ENCODE results near the gene SATB2.

Gene SATB2

GRCh38 chr2:199455545-199456382 is 2.0 kb downstream of the SATB2 start (continued):
- TF ChIP-seq ZBTB7A (tag by site-specific recombination; IDR thresholded peaks at IDR 0.05; ENCODE audit: low read depth) (no peak), ZNF112 (tag by site-specific recombination; IDR thresholded peaks at IDR 0.05) (no peak), ZNF664 (tag by site-specific recombination; IDR thresholded peaks at IDR 0.05) (no peak; the same call in 1 of the 2 replicates), ZNF768 (tag by site-specific recombination; IDR thresholded peaks at IDR 0.05) (no peak), ZNF704 (tag by site-specific recombination; IDR thresholded peaks at IDR 0.05) (no peak), ZNF10 (tag by site-specific recombination; IDR thresholded peaks at IDR 0.05) (peak; percentile 71; the same call in 1 of the 2 replicates), ZNF19 (tag by site-specific recombination; IDR thresholded peaks at IDR 0.05; ENCODE audit: low read depth) (no peak), ZNF707 (tag by site-specific recombination; IDR thresholded peaks at IDR 0.05) (no peak), KLF8 (tag by site-specific recombination; IDR thresholded peaks at IDR 0.05) (peak; percentile 41; the same call in 1 of the 2 replicates), ZNF174 (tag by site-specific recombination; IDR thresholded peaks at IDR 0.05) (no peak), ZNF473 (tag by site-specific recombination; IDR thresholded peaks at IDR 0.05) (no peak), ZNF555 (tag by site-specific recombination; conservative IDR thresholded peaks at IDR 0.05) (no peak), EGR2 (tag by site-specific recombination; IDR thresholded peaks at IDR 0.05; ENCODE audit: low read depth) (peak; percentile 61), BCL11B (tag by site-specific recombination; IDR thresholded peaks at IDR 0.05; ENCODE audit: low read depth) (peak; percentile 41; the same call in 1 of the 2 replicates), ZNF791 (tag by site-specific recombination; IDR thresholded peaks at IDR 0.05) (no peak), ZNF830 (tag by site-specific recombination; IDR thresholded peaks at IDR 0.05; ENCODE audit: low read depth) (no peak), INSM2 (tag by site-specific recombination; IDR thresholded peaks at IDR 0.05) (0 out of 2 replicates have a peak, but pooled peaks have one; percentile 58), ZNF776 (tag by site-specific recombination; IDR thresholded peaks at IDR 0.05; ENCODE audit: borderline replicate concordance) (no peak), ZNF624 (tag by site-specific recombination; IDR thresholded peaks at IDR 0.05) (no peak), TCF7L2 (IDR thresholded peaks at IDR 0.05; ENCODE audit: borderline replicate concordance, low read depth, low read length) (no peak; the same call in 1 of the 2 replicates), ZNF623 (tag by site-specific recombination; IDR thresholded peaks at IDR 0.05) (no peak), ELK4 (IDR thresholded peaks at IDR 0.05; ENCODE audit: borderline replicate concordance, low read depth, low read length) (no peak), GLIS1 (tag by site-specific recombination; IDR thresholded peaks at IDR 0.05) (peak; percentile 100), ZNF239 (tag by site-specific recombination; IDR thresholded peaks at IDR 0.05) (no peak)
- TF ChIP-seq, protein P1, sequence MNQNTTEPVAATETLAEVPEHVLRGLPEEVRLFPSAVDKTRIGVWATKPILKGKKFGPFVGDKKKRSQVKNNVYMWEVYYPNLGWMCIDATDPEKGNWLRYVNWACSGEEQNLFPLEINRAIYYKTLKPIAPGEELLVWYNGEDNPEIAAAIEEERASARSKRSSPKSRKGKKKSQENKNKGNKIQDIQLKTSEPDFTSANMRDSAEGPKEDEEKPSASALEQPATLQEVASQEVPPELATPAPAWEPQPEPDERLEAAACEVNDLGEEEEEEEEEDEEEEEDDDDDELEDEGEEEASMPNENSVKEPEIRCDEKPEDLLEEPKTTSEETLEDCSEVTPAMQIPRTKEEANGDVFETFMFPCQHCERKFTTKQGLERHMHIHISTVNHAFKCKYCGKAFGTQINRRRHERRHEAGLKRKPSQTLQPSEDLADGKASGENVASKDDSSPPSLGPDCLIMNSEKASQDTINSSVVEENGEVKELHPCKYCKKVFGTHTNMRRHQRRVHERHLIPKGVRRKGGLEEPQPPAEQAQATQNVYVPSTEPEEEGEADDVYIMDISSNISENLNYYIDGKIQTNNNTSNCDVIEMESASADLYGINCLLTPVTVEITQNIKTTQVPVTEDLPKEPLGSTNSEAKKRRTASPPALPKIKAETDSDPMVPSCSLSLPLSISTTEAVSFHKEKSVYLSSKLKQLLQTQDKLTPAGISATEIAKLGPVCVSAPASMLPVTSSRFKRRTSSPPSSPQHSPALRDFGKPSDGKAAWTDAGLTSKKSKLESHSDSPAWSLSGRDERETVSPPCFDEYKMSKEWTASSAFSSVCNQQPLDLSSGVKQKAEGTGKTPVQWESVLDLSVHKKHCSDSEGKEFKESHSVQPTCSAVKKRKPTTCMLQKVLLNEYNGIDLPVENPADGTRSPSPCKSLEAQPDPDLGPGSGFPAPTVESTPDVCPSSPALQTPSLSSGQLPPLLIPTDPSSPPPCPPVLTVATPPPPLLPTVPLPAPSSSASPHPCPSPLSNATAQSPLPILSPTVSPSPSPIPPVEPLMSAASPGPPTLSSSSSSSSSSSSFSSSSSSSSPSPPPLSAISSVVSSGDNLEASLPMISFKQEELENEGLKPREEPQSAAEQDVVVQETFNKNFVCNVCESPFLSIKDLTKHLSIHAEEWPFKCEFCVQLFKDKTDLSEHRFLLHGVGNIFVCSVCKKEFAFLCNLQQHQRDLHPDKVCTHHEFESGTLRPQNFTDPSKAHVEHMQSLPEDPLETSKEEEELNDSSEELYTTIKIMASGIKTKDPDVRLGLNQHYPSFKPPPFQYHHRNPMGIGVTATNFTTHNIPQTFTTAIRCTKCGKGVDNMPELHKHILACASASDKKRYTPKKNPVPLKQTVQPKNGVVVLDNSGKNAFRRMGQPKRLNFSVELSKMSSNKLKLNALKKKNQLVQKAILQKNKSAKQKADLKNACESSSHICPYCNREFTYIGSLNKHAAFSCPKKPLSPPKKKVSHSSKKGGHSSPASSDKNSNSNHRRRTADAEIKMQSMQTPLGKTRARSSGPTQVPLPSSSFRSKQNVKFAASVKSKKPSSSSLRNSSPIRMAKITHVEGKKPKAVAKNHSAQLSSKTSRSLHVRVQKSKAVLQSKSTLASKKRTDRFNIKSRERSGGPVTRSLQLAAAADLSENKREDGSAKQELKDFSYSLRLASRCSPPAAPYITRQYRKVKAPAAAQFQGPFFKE (tag by site-specific recombination; IDR thresholded peaks at IDR 0.05; ENCODE audit: borderline replicate concordance) = no peak
- TF ChIP-seq, protein P2, sequence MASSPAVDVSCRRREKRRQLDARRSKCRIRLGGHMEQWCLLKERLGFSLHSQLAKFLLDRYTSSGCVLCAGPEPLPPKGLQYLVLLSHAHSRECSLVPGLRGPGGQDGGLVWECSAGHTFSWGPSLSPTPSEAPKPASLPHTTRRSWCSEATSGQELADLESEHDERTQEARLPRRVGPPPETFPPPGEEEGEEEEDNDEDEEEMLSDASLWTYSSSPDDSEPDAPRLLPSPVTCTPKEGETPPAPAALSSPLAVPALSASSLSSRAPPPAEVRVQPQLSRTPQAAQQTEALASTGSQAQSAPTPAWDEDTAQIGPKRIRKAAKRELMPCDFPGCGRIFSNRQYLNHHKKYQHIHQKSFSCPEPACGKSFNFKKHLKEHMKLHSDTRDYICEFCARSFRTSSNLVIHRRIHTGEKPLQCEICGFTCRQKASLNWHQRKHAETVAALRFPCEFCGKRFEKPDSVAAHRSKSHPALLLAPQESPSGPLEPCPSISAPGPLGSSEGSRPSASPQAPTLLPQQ (tag by site-specific recombination; IDR thresholded peaks at IDR 0.05) = peak; percentile 56
- TF ChIP-seq, protein P3, sequence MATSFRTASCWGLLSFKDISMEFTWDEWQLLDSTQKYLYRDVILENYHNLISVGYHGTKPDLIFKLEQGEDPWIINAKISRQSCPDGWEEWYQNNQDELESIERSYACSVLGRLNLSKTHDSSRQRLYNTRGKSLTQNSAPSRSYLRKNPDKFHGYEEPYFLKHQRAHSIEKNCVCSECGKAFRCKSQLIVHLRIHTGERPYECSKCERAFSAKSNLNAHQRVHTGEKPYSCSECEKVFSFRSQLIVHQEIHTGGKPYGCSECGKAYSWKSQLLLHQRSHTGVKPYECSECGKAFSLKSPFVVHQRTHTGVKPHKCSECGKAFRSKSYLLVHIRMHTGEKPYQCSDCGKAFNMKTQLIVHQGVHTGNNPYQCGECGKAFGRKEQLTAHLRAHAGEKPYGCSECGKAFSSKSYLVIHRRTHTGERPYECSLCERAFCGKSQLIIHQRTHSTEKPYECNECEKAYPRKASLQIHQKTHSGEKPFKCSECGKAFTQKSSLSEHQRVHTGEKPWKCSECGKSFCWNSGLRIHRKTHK (tag by site-specific recombination; IDR thresholded peaks at IDR 0.05) = no peak

Data from HEK293 (cell line).